H1 (cell line): Measurements from ENCODE around the gene ADGB. TPM values are rescaled to one million over a fixed set of nuclear protein-coding genes. Genes with fewer than 3 reads are reported as not detected.

Experiments used
- CTCF ChIA-PET: fragments of 300-600 bp; sonication (Branson Sonifier 250); formaldehyde crosslinking; loops from one replicate; lab custom pipeline; 2021; ENCODE audit not compliant: partially characterized antibody; lab: Charles Lee
- POLR2A ChIA-PET: fragments of 300-600 bp; sonication (Branson Sonifier 250); formaldehyde crosslinking; loops from one replicate; lab custom pipeline; 2021; ENCODE audit warnings: inconsistent platforms; ENCODE audit not compliant: partially characterized antibody; lab: Charles Lee
- DNase-seq, 2 experiments: peaks; one replicate each; pipeline versions ENCODE4 v3.0.0 to v3.0.0-alpha.2; 2010 to 2022; ENCODE audit warnings: low spot score in 2 of 2, low read depth in 1 of 2, mixed read lengths in 1 of 2
- FAIRE-seq: peaks from 2 replicates; lab custom pipeline; 2011; peaks lifted over from hg19 to GRCh38; lab: Jason Lieb, UNC
- H2AFZ ChIP-seq: 2 replicates; pipeline ENCODE4 v1.8.1; 2012; ENCODE audit warnings: low read length, inconsistent platforms
- H2AK5ac ChIP-seq: 2 replicates; pipeline ENCODE4 v1.6.1; 2013; ENCODE audit warnings: low read depth, low read length
- H2BK120ac ChIP-seq: replicated peaks from 2 replicates; pipeline ENCODE3; 2013; ENCODE audit warnings: low read depth, low read length, inconsistent platforms
- H2BK12ac ChIP-seq: 2 replicates; pipeline ENCODE4 v1.6.1; 2013; ENCODE audit warnings: low read depth, low read length
- H2BK15ac ChIP-seq: 2 replicates; pipeline ENCODE4 v1.6.1; 2013; ENCODE audit warnings: low read length
- H2BK20ac ChIP-seq: 2 replicates; pipeline ENCODE4 v1.6.1; 2013; ENCODE audit warnings: low read length
- H2BK5ac ChIP-seq: 2 replicates; pipeline ENCODE4 v1.6.1; 2013; ENCODE audit warnings: low read depth, low read length
- H3K14ac ChIP-seq: 2 replicates; pipeline ENCODE4 v1.6.1; 2013; ENCODE audit warnings: inconsistent platforms; ENCODE audit not compliant: insufficient read length
- H3K18ac ChIP-seq: 2 replicates; pipeline ENCODE4 v1.6.1; 2013; ENCODE audit warnings: low read length; ENCODE audit errors: extremely low read depth
- H3K23ac ChIP-seq: 2 replicates; pipeline ENCODE4 v1.6.1; 2013; ENCODE audit warnings: inconsistent platforms; ENCODE audit not compliant: insufficient read length
- H3K23me2 ChIP-seq: 2 replicates; pipeline ENCODE4 v1.6.1; 2013; ENCODE audit warnings: low read depth, low read length
- H3K27ac ChIP-seq: 2 replicates; pipeline ENCODE4 v1.6.1; 2011; ENCODE audit warnings: low read depth, low read length, inconsistent platforms
- H3K27me3 ChIP-seq, 4 experiments: replicated peaks in 1 of 4; 1 replicate in 1 of 4; 2 replicates in 3 of 4; pipeline versions ENCODE4 v1.6.1 to v1.8.1; 2011 to 2013; ENCODE audit warnings: low read length in 3 of 4, mild to moderate bottlenecking in 3 of 4, inconsistent platforms in 2 of 4, mixed read lengths in 2 of 4, moderate library complexity in 1 of 4; ENCODE audit not compliant: control insufficient read depth in 3 of 4, insufficient read depth in 3 of 4; ENCODE audit errors: extremely low read depth in 1 of 4
- H3K36me3 ChIP-seq, 4 experiments: 2 replicates each; pipeline versions ENCODE4 v1.6.1 to v1.8.1; 2011 to 2013; ENCODE audit warnings: mild to moderate bottlenecking in 4 of 4, low read length in 3 of 4, moderate library complexity in 2 of 4, control low read depth in 1 of 4, inconsistent platforms in 1 of 4; ENCODE audit not compliant: insufficient read depth in 4 of 4, control insufficient read depth in 2 of 4
- H3K4ac ChIP-seq: replicated peaks from 2 replicates; pipeline ENCODE3; 2013; ENCODE audit warnings: low read length, low read depth, mixed read lengths, inconsistent platforms; ENCODE audit not compliant: insufficient read length
- H3K4me1 ChIP-seq, 4 experiments: replicated peaks in 1 of 4; 1 replicate in 1 of 4; 2 replicates in 3 of 4; pipeline versions ENCODE4 v1.6.1 to v1.8.1; 2011 to 2013; ENCODE audit warnings: low read length in 3 of 4, inconsistent platforms in 2 of 4, mixed read lengths in 1 of 4; ENCODE audit not compliant: insufficient read depth in 4 of 4, control insufficient read depth in 3 of 4
- H3K4me2 ChIP-seq, 2 experiments: 2 replicates each; pipeline versions ENCODE4 v1.6.1 to v1.8.1; 2011 to 2013; ENCODE audit warnings: low read depth in 2 of 2, low read length in 2 of 2, control low read depth in 1 of 2, inconsistent platforms in 1 of 2, mild to moderate bottlenecking in 1 of 2; ENCODE audit not compliant: insufficient read depth in 1 of 2
- H3K4me3 ChIP-seq, 4 experiments: fragments of 200-600, 300-600 bp in 1 of 4; sonication (generic), shearing (Covaris generic), sonication (Bioruptor Twin) in 1 of 4; 2 replicates each; pipeline versions ENCODE4 v1.5.1 to v1.8.1; 2011 to 2016; ENCODE audit warnings: low read length in 4 of 4, low read depth in 3 of 4, control low read depth in 2 of 4, inconsistent platforms in 2 of 4, mild to moderate bottlenecking in 2 of 4, mixed read lengths in 1 of 4, moderate library complexity in 1 of 4; ENCODE audit not compliant: insufficient read depth in 2 of 4; ENCODE audit errors: extremely low read depth in 1 of 4
- H3K56ac ChIP-seq: replicated peaks from 2 replicates; pipeline ENCODE3; 2013; ENCODE audit warnings: low read depth, mild to moderate bottlenecking, mixed read lengths, low read length, inconsistent platforms; ENCODE audit not compliant: insufficient read length
- H3K79me1 ChIP-seq: 2 replicates; pipeline ENCODE4 v1.6.1; 2013; ENCODE audit warnings: low read depth, low read length, control low read depth
- H3K79me2 ChIP-seq, 2 experiments: 2 replicates each; pipeline versions ENCODE4 v1.6.1 to v1.8.1; 2012 to 2013; ENCODE audit warnings: low read length in 2 of 2, mild to moderate bottlenecking in 2 of 2, inconsistent platforms in 1 of 2; ENCODE audit not compliant: insufficient read depth in 2 of 2, control insufficient read depth in 1 of 2
- H3K9ac ChIP-seq, 4 experiments: replicated peaks in 1 of 4; 1 replicate in 1 of 4; 2 replicates in 3 of 4; pipeline versions ENCODE4 v1.6.1 to v1.8.1; 2011 to 2013; ENCODE audit warnings: low read depth in 3 of 4, low read length in 3 of 4, control low read depth in 2 of 4, mild to moderate bottlenecking in 2 of 4, moderate library complexity in 2 of 4, inconsistent platforms in 1 of 4; ENCODE audit errors: extremely low read depth in 1 of 4
- H3K9me3 ChIP-seq, 2 experiments: 2 replicates each; pipeline versions ENCODE4 v1.6.1 to v1.8.1; 2012 to 2013; ENCODE audit warnings: mild to moderate bottlenecking in 2 of 2, moderate library complexity in 2 of 2, control low read depth in 1 of 2, inconsistent platforms in 1 of 2, low read depth in 1 of 2, low read length in 1 of 2, mixed read lengths in 1 of 2; ENCODE audit not compliant: insufficient read depth in 2 of 2
- H4K20me1 ChIP-seq, 2 experiments: replicated peaks in 1 of 2; 2 replicates each; pipeline versions ENCODE3 to v1.8.1; 2011 to 2013; ENCODE audit warnings: inconsistent platforms in 2 of 2, low read length in 2 of 2, mild to moderate bottlenecking in 1 of 2; ENCODE audit not compliant: insufficient read depth in 2 of 2, control insufficient read depth in 1 of 2
- H4K5ac ChIP-seq: 2 replicates; pipeline ENCODE4 v1.6.1; 2013; ENCODE audit warnings: low read length, low read depth, mixed read lengths, inconsistent platforms; ENCODE audit not compliant: insufficient read length
- H4K8ac ChIP-seq: 2 replicates; pipeline ENCODE4 v1.8.0; 2013; ENCODE audit warnings: mild to moderate bottlenecking, moderate library complexity, low read length, inconsistent platforms; ENCODE audit not compliant: insufficient read depth; ENCODE audit errors: extremely low read depth
- H4K91ac ChIP-seq: replicated peaks from 2 replicates; pipeline ENCODE3; 2013; ENCODE audit warnings: low read length, mixed read lengths, inconsistent platforms; ENCODE audit not compliant: insufficient read length
- CBX5 ChIP-seq: fragments of 300-800, 300-1000 bp; sonication (generic); IDR thresholded peaks from 2 replicates; pipeline ENCODE4 v1.7.1; 2016; ENCODE audit warnings: antibody characterized with exemption, low read length, low read depth
- WGBS, 2 experiments: shearing (Covaris generic) in 1 of 2; methylation state at CpG; one replicate each; pipeline versions ENCODE4 v1.1.6 to v1.1.7; 2013 to 2015; ENCODE audit warnings: low lambda C conversion rate in 2 of 2, mixed read lengths in 2 of 2, inconsistent platforms in 1 of 2, low coverage in 1 of 2, missing lambda C conversion rate in 1 of 2; ENCODE audit not compliant: insufficient replicate concordance in 2 of 2, insufficient coverage in 1 of 2, insufficient read length in 1 of 2; ENCODE audit errors: extremely low coverage in 1 of 2, missing lambda C conversion rate in 1 of 2; 5-methylcytosine and 5-hydroxymethylcytosine counted together
- polyA plus RNA-seq, 7 experiments: library from polyadenylated mRNA; depleted of rRNA in 3 of 7; stranded (reverse) in 5 of 7; unstranded in 2 of 7; fragments of >200 nt in 5 of 7; fragments of 200-250 nt in 2 of 7; gene quantifications; 1 replicate in 5 of 7; 2 replicates in 1 of 7; 4 replicates in 1 of 7; pipeline versions ENCODE4 v1.2.1 to v1.2.3, GENCODE V29; 2011 to 2013; ENCODE audit warnings: missing spikeins in 2 of 7, mixed read lengths in 2 of 7
- total RNA-seq: library from RNA; stranded (reverse); fragmentation: NEBNext Ultra II Directional; extraction: Animal tissue kit (Norgen Biotek cat#: 25700); gene quantifications from 2 replicates; pipeline ENCODE4 v1.2.1, GENCODE V29; 2021

Gene ADGB
- total and polyA plus RNA-seq, 2 of the 8 experiments (the other 6 are each of a cell fraction or from before 2014, with no cell fraction given): not detected

GRCh38 chr6:146593986-146594385, 4.8 kb upstream of the ADGB start:
- CTCF ChIA-PET: interaction anchor here (0.6 kb wide), 1 partner anchor 665 kb away, joined by 3 read pairs; no protein-coding TSS in a partner anchor
- no peak for DNase-seq
- Histone ChIP-seq H4K20me1 (no peaks in the 10 kb centered on the region), H4K5ac (no peak overlapping the region), H3K14ac (no peak overlapping the region)
- no peak for TF ChIP-seq CBX5
- TF ChIP-seq, all 59 proteins: peak for 0
- Histone ChIP-seq H2BK20ac (no peak overlapping the region), H3K23me2 (peaks cover 1% of the 10 kb centered on the region; the same call in 1 of the 2 replicates), H4K91ac (no peak overlapping the region), H3K36me3 (no peaks in the 10 kb centered on the region), H3K79me2 (no peaks in the 10 kb centered on the region), H3K9me3 (no peaks in the 10 kb centered on the region), H3K27me3 (no peaks in the 10 kb centered on the region), H2AK5ac (no peak overlapping the region), H3K4me1 (peaks cover 0 to 1% (median 0%) of the 10 kb centered on the region in 4 experiments; a peak in 2 of 7 replicates), H3K18ac (no peak overlapping the region), H3K4me3 (no peak overlapping the region), H4K8ac (no peak overlapping the region), H3K79me1 (no peaks in the 10 kb centered on the region), H3K4ac (no peak overlapping the region), H2BK15ac (no peak overlapping the region), H3K56ac (no peak overlapping the region), H2AFZ (peak overlapping the region; percentile 24; the same call in 1 of the 2 replicates), H3K4me2 (no peak overlapping the region), H3K23ac (no peak overlapping the region), H3K9ac (no peak overlapping the region), H2BK5ac (no peak overlapping the region), H2BK120ac (no peak overlapping the region), H3K27ac (no peak overlapping the region), H2BK12ac (no peak overlapping the region)
- POLR2A ChIA-PET: no interaction called here
- WGBS, 2 experiments: 91% methylated on average over 2 of the region's 2 CpGs; no CpG with 5 or more reads in 1 of the 2 experiments
- no peak for FAIRE-seq
